Iris pigment epithelial cell (primary cell): ENCODE data around the gene SERPINA1.
"Not testable (repeated sequence)": the region's sequence is repeated elsewhere in the genome, so short reads cannot be mapped to it uniquely, and the experiment has no call there.

Experiments used
- DNase-seq: peaks from one replicate; pipeline ENCODE4 v3.0.0-alpha.2; 2011; ENCODE audit warnings: low read depth

SERPINA1 gene

DNA sequence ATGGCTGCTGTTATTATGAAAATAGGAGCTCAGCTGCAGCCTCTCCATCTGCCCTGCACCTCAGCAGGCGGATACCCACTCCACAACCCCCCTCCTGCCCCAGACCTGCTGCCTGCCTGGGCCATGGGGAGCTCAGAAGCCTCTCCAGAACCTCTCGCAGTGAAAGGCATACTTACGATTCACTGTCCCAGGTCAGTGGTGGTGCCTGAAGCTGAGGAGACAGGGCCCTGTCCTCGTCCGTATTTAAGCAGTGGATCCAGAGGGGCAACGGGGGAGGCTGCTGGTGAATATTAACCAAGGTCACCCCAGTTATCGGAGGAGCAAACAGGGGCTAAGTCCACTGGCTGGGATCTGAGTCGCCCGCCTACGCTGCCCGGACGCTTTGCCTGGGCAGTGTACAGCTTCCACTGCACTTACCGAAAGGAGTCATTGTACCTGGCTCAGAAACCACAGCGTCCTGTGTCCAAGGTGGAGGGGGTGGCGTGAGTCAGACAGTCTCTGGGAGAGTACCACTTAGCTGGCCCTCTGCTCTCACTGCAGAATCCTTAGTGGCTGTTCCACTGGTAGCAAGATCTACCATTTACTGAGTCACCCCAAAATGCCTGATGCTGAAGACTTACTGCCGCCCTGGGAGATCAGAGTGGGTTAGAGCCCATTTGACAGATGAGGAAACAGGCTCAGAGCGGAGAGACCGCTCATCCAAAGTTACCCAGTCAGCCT lies at the start of gene SERPINA1:
Gene SERPINA1, minus strand, starts transcription at position 219 of the 720 bp plus-strand sequence. CDS start 5,365 bp downstream, outside the sequence.
- DNase-seq = peak; percentile 31

GRCh38 chr14:94428610-94429009 lies 40.2 kb upstream of the SERPINA1 start:
- DNase-seq = no peak

DNA sequence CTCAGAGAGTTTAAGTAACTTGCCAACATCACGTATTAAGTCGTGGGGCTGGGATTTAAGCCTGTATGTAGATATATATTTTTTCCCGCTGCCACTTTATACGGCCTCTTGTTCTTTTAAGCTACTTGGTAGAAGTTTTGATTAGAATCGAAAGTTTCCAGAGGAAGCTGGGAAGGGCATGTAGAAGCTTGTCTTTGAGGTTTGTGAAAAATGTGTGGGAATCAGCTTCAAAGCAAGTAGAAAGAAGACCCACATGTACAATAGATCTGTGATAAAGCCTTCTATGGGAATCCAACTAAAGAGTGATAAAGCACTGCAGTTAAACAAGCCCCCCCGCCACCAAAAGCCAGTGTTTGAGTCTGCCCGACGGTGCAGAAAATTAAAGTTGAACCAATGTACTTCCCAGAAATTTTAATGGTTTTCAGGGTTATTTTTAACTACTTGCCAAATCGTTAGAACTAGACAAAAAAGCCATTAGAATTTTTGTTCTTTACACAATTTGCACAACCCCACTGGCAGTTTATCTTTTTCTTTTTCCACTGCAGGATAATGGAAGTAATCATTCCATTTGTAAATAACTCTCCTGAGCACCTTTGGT lies 38.7 kb upstream of the SERPINA1 start:
- DNase-seq = no peak

GRCh38 chr14:94426526-94426925 lies 38.1 kb upstream of the SERPINA1 start:
- DNase-seq = no peak

- no peak for DNase-seq
Measured at GRCh38 chr14:94424371-94424770, 36.0 kb upstream of the SERPINA1 start.

DNA sequence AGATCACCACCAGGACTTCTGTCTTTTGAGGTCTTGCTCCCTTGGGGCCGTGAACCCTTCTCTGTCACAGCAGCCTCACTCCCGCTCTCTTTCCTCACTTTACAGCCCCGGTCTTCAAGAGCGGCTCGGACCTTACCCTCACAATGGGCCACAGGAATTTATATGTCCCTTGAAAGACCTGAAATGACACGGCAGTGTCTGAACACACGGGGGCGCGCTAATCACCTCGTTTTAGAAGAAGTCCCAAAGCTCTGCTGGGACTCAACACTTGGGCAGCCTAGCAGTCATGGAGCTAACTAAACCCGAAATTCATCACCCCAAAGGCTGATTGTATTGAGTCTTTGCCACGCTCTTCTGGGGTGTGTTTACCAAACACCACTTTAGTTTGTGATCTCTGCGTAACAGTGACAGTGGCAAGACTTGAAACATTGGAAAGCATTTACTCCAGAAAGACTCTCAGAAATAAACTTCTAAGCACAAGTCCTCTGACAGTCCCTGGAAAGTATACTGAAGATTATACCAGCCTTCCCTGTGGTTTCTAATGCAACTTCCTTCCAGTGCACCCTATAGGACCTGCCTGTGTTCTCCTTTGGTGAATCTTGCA lies 35.2 kb upstream of the SERPINA1 start:
- peak; percentile 69 for DNase-seq

DNA sequence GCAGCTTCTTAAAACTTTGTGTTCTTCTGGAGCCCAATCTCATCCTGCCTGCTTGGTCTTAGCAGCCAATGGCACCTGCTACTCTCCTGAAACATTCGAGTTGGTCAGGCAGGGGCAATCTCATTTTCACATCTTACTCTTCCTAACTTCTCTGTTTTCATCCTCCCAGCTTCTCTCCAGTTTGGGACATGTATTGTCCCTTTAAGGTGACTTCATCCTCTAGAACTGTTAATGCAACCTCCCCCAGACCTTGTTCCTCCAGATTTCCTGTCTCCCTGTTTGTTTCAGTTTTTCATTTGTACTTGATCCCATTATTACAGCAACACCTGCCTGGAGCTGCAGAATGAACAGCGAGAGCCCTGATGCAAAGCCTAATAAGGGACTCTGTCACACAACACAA lies 32.9 kb upstream of the SERPINA1 start:
- no peak for DNase-seq

DNA sequence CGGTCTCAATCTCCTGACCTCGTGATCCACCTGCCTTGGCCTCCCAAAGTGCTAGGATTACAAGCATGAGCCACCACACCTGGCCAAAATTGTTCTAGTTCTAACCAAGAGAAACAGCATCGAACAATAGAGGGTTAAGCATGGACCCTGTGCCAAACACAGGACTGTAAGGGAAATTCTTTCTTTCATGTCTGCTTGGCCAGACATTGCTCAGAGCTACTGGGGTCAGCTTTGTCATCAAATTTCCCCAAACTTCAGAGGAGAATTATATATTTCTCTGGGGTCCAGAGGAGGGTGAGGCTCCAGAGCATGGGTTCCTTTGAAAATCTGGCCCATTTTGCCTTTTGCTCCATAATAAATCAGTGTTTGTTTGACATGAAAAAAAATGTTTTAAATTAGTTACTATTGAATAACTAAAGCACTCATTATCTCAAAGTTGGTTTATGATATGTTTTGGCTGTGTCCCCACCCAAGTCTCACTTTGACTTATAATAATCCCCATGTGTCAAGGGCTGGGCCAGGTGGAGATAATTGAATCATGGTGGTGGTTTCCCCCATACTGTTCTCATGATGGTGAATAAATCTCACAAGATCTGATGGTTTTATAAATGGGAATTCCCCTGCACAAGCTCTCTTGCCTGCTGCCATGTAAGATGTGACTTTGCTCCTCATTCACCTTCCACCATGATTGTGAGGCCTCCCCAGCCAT lies 29.2 kb upstream of the SERPINA1 start:
- DNase-seq = not testable (repeated sequence)

DNA sequence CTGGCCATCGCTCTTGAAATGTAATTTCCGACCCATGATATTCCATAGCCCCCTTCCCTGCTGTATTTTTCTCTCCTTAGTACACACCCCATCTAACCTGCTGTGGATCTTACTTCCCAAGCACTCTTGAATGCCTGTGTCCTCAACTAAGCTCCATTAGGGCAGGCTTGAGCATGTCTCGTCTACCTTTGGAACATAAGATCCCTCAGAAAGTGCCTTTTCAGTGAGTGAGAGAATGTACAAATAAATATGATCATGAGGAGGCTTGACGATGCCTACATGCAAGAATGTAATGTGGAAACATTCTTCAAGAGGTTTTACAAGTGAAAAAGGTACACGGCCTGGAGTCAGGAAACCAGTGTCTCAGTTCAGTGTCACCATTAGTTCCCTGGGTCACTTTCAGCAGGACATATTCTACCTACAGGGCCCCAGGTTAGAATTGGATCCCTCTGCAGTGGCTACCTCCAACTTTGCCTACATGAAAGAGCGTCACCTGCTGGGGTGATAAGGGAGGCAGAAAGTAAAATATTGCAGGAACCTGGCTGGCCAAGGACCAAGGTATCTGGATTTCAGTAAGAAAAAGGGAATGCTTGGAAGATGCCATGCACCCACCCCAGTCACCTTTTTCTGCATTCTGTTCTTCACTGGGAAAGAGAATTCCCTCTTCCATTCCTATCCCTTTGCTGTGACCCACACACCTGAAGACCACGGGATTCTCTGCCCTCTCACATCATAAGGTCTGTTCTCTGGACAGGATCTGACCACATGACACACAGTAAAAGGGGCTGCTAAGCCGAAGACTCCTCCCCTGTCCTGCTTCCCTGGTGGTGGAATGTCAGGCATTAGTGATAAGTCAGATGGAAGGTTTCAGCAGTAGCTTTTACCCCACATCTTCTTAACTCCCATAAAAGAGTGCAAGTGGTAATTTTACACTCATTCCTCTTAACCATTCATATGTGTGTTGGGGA lies 24.6 kb upstream of the SERPINA1 start:
- DNase-seq = no peak

GRCh38 chr14:94411638-94412037 lies 23.2 kb upstream of the SERPINA1 start:
- no peak for DNase-seq

GRCh38 chr14:94409430-94409829 lies 21.0 kb upstream of the SERPINA1 start:
- not testable (repeated sequence) for DNase-seq

- no peak for DNase-seq
Measured at GRCh38 chr14:94408546-94409095, 20.2 kb upstream of the SERPINA1 start.

GRCh38 chr14:94407906-94408305 lies 19.5 kb upstream of the SERPINA1 start:
- DNase-seq = no peak

GRCh38 chr14:94406910-94407309 lies 18.5 kb upstream of the SERPINA1 start:
- no peak for DNase-seq

DNA sequence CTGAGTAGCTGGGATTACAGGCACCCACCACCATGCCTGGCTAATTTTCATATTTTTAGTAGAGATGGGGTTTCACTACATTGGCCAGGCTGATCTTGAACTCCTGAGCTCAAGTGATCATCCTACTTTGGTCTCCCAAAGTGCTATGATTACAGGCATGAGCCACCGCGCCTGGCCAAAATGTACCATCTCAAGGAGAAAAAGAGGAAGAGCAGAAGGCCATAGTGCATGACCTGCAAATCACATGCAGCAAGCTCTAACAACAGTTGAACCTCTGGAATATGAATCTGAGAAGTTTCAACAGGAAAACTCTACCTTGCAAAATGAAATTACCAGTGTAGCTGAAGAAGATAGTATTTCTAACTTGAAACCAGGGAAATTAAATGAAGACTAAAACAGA lies 17.1 kb upstream of the SERPINA1 start:
- DNase-seq = no peak

DNA sequence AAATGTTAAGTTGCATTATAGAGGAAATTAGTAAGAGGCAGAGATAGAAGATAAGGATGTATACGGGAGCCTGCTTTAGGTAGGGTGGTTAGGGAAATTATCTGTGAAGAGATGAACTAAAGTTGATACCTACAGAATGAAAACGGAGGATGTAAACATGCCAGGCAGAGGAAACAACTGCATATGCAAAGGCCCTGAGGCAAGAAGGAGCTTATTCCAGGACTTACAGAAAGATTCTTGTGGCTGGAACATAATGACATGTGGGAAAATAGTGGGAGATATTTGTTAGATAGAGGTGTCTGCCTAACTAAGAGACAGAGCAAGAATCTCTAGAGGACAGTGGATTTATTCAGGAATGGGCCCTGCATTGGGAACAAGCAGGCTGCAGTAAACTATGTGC lies 16.2 kb upstream of the SERPINA1 start:
- no peak for DNase-seq

DNA sequence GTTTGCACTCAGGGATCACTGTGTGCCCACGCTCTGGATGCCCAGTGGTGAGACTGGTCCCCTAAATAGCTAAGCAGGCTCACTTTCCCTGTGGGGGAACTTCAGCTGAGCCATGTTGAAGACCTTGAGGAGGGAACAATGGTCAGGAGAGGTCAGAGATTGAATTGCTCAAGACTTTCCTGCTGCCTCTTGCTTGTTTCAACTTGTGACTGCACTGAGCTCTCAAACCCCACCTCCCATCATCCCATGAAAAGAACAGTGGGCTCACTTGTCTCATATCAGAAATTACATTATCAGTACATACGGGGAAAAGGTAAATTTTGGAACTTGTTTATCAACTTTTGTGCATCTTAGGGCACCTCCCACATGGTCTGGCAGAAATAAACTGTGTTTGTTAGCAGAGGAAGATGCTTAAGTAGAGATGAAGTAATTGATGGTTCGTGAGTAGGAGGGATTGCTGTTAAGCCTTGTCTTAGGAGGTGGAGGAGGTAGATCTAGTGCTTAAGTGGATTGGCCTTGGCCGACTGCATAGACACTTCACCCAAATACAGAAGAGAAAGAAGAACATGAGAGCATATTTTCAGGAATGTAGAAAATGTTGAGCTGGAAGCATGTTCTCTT lies 15.0 kb upstream of the SERPINA1 start:
- no peak for DNase-seq

DNA sequence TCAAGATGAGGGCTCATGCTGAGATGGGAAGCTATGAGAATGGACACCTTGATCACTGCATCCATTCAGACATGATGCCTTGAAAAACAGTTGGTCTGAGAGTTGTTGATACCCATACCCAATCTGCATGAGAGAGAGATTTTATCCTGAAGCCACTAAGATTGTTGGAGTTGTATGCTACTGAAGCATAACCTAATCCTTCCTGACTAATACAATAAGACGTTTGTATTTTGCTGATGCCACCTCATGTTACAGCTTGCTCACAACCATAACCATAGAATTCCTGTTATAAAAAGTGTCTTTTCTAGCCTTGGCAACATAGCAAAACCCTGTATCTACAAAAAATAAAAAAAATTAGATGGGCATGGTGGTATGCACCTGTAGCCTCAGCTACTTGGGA lies 12.7 kb upstream of the SERPINA1 start:
- peak; percentile 49 for DNase-seq

- no peak for DNase-seq
Measured at GRCh38 chr14:94400422-94400841, 12.0 kb upstream of the SERPINA1 start.

DNA sequence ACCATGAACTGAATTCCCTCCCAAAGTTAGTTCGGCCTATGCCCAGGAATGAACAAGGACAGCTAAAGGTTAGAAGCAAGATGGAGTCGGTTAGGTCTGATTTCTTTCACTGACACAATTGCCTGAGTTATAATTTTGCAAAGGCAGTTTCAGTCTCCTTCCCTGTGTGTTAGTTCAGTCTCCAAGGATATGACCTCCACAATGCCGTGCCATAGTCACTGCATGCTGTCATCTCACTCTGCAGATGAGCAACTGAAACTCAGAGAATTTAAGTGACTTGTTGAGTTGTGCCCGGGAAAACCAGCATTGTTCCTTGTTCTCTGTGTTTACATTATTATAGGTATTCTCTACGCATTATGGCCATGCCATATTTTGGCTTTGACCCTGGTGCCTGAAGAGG lies 10.1 kb upstream of the SERPINA1 start:
- no peak for DNase-seq

GRCh38 chr14:94398182-94398479 lies 9.7 kb upstream of the SERPINA1 start:
- no peak for DNase-seq
